ENCODE data around the gene PLXNA1. TPM values are rescaled to one million over a fixed set of nuclear protein-coding genes. Genes with fewer than 3 reads are reported as not detected.
A peak's percentile ranks its signal among the peaks of the same experiment; 100 is the strongest.

PLXNA1 gene
- total RNA-seq, 1 donor from 2014 or later: 3.4 TPM

GRCh38 chr3:127000761-127001160 is 17.8 kb downstream of the PLXNA1 start:
- ATAC-seq: no peak

GRCh38 chr3:127001486-127002194 is 18.7 kb downstream of the PLXNA1 start:
- DNase-seq (ENCODE audit: low spot score) (no peak), ATAC-seq (no peak)

More at GRCh38 chr3:127000761-127001160, 17.8 kb downstream of the PLXNA1 start:
- DNase-seq (ENCODE audit: low spot score): no peak

GRCh38 chr3:127002195-127003174 is 19.6 kb downstream of the PLXNA1 start:
- DNase-seq (ENCODE audit: low spot score): peak; percentile 49
- ATAC-seq: peak; percentile 61

GRCh38 chr3:127003175-127003555 is 20.2 kb downstream of the PLXNA1 start:
- DNase-seq (ENCODE audit: low spot score): no peak
- ATAC-seq: no peak

DNA sequence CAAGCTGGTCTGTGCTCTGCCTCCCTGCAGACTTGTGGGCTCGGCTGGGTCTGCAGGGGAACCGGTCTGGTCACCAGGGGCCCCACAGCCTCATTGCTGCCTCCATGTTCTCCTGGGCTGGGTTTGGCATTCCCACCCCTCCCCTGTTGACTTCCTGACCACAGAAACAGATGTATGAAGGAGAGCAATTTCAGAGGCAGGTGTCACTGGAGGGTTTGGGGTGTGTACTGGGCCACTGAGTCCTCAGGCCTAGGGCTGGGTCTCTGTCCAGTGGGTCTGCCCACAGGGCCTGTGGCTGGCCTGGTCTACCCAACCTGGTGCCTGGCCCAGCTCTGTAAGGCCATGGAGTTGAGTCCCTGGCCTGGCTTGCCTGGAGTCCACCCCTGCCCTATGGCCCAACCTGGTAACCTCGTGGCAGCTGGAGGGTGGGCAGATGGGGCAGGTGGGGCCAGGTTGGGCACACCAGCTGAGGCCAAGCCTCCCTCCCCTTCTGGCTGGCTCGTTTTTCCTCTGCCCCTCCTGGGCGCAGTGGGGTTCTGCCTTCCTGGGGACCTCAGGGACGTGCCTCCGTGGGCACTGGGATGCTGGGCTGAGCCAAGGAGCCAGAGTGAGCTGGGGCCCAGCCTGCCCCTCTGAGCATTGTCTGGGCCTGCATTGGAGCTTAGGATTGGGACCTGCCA is 20.8 kb downstream of the PLXNA1 start:
- no peak for DNase-seq (ENCODE audit: low spot score)
- no peak for ATAC-seq

DNA sequence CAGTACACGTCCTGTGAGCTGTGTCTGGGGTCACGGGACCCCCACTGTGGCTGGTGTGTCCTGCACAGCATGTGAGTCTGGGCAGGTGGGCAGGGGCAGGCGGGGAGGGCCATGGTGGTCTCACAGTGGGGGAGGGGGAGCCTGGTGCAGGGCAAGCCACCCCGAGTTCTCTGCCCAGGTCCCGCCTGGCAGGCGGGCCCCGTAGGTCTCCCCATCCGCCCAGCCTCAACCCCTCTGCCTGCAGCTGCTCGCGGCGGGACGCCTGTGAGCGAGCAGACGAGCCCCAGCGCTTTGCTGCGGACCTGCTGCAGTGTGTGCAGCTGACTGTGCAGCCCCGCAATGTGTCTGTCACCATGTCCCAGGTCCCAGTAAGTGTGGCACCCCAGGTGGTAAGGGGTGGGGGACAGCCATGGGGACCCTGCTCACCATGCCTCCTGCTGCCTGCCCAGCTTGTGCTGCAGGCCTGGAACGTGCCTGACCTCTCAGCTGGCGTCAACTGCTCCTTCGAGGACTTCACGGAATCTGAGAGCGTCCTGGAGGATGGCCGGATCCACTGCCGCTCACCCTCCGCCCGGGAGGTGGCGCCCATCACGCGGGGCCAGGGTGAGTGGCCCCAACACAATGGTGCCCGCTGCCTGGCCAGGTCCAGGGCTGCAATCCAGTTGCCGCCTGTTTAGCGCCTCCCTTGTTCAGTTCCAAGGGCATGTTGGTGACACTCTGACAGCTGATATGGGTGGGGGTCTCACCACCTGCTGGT is 21.9 kb downstream of the PLXNA1 start:
- ATAC-seq: no peak
- no peak for DNase-seq (ENCODE audit: low spot score)

DNA sequence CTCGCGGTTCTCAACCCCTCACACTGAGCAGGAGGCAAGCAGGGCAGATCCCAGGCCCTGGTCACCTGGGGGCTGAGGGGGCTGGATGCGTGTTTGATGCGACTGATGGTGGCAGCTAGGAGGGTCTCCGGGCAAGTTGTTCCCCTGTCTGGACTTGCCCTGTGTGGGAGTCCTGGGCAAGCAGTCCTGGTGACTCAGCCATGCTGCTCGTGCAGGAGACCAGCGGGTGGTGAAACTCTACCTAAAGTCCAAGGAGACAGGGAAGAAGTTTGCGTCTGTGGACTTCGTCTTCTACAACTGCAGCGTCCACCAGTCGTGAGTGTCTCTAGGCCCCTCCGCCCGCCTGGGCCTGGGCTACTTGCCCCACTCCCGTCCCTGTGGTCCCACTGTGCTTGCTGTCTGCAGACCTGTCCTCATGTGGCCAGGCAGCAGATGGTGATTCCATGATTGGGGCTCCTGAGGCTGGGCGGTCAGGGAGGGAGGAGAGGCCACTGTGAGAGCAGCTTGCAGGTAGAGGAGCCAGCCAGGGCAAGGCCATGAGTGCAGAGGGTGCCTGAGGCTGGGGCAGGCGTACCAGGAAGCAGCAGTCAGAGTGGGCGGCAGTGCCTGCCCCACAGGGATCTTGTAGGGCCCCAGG is 23.1 kb downstream of the PLXNA1 start:
- DNase-seq (ENCODE audit: low spot score): no peak
- ATAC-seq: no peak

GRCh38 chr3:127006781-127007436 is 24.0 kb downstream of the PLXNA1 start:
- ATAC-seq (no peak), DNase-seq (ENCODE audit: low spot score) (no peak)

DNA sequence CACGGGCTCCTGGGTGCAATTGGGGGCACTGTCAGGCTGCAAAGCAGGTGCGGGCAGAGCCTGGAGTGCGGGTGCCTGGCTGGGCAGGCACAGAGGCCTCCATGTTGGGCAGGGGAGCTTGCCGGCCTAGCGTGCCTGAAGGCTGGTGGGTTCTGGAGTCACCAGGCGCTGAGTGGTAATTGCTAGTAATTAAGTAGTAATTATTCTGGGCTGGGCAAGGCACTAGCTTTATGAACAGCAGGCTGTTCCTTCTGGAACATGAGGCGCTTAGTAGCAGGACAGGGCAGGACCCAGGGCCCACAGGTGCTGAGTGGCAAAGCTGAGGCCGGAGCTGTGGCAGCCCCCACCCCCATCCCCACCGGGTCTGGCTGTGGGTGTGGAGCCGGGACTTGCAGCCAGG is 25.3 kb downstream of the PLXNA1 start:
- no peak for ATAC-seq
- no peak for DNase-seq (ENCODE audit: low spot score)

GRCh38 chr3:127009531-127009930 is 26.6 kb downstream of the PLXNA1 start:
- DNase-seq (ENCODE audit: low spot score) (no peak), ATAC-seq (no peak)

DNA sequence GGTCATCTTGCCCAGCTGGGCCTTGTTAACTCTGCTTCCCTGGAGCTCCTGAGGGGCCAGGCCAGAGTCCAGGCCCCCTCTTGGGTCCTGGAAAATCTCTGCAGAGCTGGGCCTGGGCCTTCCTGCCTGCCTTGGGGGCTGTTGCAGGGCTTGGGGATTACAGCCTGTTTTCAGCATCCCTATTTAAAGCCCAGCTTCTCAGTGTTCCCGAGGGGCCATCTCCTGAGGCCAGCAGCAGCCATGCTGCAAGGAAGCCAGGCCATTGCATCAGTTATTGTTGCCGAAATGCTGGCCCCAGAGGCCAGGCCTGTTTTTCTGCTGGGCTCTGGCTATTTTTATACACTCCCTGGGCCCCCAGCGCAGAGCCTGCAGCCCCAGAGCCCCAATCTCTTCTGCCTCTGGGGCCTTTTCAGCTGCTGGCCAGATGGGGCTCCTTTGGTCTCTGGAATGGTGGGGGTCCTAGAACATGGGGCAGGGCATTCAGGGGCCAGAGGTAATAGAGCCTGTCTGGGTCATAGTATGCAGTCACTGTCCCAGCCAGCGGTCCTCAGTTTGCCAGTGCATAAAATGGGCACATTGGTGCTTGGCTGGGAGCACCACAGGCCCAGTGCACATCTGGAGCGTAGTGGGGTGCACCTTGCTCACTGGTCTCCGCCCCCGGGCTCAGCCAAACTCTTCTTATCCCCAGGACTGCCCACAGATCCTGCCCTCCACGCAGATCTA is 28.5 kb downstream of the PLXNA1 start:
- ATAC-seq: no peak
- DNase-seq (ENCODE audit: low spot score): no peak

- ATAC-seq (no peak), DNase-seq (ENCODE audit: low spot score) (no peak)
These were observed 29.2 kb downstream of the PLXNA1 start for GRCh38 chr3:127012091-127012490.

DNA sequence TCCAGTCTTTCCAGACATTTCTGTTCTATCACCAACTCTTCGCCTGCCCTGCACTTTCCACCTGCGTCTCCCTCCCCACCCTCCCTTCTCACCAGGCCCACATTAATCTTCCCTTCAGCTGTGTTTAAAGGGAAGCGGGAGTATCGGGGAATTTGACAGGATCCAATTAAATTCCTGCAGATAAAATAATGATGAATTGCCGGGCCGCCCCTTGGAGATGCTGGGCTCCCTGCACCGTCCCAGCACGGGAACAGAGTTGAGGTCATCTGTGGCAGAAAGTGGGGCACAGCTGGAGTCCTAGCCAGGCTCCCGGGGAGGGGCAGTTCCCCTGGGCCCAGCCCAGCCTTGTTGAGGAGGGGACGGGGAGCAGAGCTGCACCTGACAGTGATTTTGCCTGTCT is 30.3 kb downstream of the PLXNA1 start:
- DNase-seq (ENCODE audit: low spot score) (no peak), ATAC-seq (no peak)

- DNase-seq (ENCODE audit: low spot score): no peak
These were observed 31.0 kb downstream of the PLXNA1 start for GRCh38 chr3:127013758-127014535.

DNA sequence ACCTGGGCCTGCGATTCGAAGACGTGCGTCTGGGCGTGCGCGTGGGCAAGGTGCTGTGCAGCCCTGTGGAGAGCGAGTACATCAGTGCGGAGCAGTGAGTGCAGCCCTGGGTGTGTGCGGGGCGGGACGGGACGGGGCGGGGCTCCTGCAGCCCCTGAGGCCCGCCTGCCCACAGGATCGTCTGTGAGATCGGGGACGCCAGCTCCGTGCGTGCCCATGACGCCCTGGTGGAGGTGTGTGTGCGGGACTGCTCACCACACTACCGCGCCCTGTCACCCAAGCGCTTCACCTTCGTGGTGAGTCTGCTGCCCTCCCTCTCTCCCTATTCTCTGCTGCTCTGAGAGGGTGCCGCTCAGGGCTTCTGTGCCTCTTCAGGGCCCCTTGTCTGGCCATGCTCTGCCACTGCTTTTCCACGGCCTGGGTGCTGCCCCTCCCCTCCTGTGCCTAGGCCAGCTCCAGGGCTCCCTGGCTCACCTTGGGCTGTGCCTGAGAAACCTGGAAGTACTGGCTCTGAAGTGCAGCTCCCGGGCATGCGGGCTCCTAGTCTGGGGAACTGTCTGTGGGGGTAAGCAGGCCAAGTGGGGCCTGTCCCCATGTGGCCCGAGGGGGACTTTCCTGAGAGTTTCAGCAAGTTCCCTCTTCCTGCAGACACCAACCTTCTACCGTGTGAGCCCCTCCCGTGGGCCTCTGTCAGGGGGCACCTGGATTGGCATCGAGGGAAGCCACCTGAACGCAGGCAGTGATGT is 31.8 kb downstream of the PLXNA1 start:
- DNase-seq (ENCODE audit: low spot score) (no peak), ATAC-seq (no peak)

More at GRCh38 chr3:127013758-127014535, 31.0 kb downstream of the PLXNA1 start:
- no peak for ATAC-seq

GRCh38 chr3:127015282-127016042 is 32.5 kb downstream of the PLXNA1 start:
- no peak for ATAC-seq
- no peak for DNase-seq (ENCODE audit: low spot score)

- no peak for ATAC-seq
These were observed 33.1 kb downstream of the PLXNA1 start for GRCh38 chr3:127016043-127016343.

More at GRCh38 chr3:127016043-127016343, 33.1 kb downstream of the PLXNA1 start:
- DNase-seq (ENCODE audit: low spot score): no peak
